ENCODE data around the gene PHF14. TPM values are rescaled to one million over a fixed set of nuclear protein-coding genes. Genes with fewer than 3 reads are reported as not detected.

The PHF14 gene
- total RNA-seq, 1 experiment from 2014 or later: 35.4 TPM

DNA sequence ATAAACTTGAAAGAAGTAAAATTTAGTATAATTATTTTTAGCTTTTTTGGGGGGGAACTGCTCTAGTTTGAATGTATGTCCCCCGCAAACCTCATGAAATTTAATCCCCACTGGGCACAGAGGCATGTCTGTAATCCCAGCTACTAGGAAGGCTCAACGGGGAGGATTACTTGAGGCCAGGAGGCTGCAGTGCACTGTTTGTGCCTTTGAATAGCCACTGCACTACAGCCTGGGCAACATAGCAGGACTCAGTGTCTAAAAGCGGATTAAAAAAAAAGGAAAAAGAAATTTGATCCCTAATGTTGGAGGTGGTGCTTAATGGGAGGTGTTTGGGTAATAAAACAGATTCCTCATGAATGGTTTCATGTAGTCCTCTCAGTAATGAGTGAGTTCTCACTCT lies 43.1 kb upstream of the PHF14 start:
- Histone ChIP-seq H3K4me3 (ENCODE audit: low read length) (no peak overlapping the region), H3K4me2 (ENCODE audit: low read length) (no peak overlapping the region), H3K9me2 (replicated peaks; ENCODE audit: low read length) (no peaks in the 10 kb centered on the region), H3K9ac (ENCODE audit: low read length) (no peak overlapping the region), H3K4me1 (ENCODE audit: insufficient read depth, low read length) (no peaks in the 10 kb centered on the region), H2AFZ (ENCODE audit: low read length) (no peak overlapping the region), H3K9me3 (ENCODE audit: low read length) (no peaks in the 10 kb centered on the region), H3K27me3 (ENCODE audit: low read length) (no peaks in the 10 kb centered on the region), H3K27ac (ENCODE audit: low read length) (no peak overlapping the region), H3K36me3 (ENCODE audit: low read depth, low read length) (peaks cover 31% of the 10 kb centered on the region), H3F3A (ENCODE audit: low read length, unreplicated experiment) (no peaks in the 10 kb centered on the region), H3K79me2 (ENCODE audit: low read length) (peaks cover 5% of the 10 kb centered on the region; the same call in 1 of the 2 replicates), H4K20me1 (ENCODE audit: low read length) (no peaks in the 10 kb centered on the region)
- ATAC-seq: no peak; the same call in 1 of the 2 replicates
- CTCF ChIA-PET: no interaction called here
- no peak for TF ChIP-seq EZH2 (IDR thresholded peaks at IDR 0.05; ENCODE audit: low read length, unreplicated experiment)
- no peak for TF ChIP-seq EZH2phosphoT487 (IDR thresholded peaks at IDR 0.05; ENCODE audit: borderline replicate concordance, low read length)
- TF ChIP-seq, protein P1, sequence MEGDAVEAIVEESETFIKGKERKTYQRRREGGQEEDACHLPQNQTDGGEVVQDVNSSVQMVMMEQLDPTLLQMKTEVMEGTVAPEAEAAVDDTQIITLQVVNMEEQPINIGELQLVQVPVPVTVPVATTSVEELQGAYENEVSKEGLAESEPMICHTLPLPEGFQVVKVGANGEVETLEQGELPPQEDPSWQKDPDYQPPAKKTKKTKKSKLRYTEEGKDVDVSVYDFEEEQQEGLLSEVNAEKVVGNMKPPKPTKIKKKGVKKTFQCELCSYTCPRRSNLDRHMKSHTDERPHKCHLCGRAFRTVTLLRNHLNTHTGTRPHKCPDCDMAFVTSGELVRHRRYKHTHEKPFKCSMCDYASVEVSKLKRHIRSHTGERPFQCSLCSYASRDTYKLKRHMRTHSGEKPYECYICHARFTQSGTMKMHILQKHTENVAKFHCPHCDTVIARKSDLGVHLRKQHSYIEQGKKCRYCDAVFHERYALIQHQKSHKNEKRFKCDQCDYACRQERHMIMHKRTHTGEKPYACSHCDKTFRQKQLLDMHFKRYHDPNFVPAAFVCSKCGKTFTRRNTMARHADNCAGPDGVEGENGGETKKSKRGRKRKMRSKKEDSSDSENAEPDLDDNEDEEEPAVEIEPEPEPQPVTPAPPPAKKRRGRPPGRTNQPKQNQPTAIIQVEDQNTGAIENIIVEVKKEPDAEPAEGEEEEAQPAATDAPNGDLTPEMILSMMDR (conservative IDR thresholded peaks at IDR 0.05; ENCODE audit: low read depth, low read length): no peak
- intact Hi-C loops (cut with micrococcal nuclease): no loop called here
- DNase-seq: no peak
- BruUV-seq (replicated peaks): no TSS peak
- POLR2A ChIA-PET (ENCODE audit: unreplicated experiment): no interaction called here

DNA sequence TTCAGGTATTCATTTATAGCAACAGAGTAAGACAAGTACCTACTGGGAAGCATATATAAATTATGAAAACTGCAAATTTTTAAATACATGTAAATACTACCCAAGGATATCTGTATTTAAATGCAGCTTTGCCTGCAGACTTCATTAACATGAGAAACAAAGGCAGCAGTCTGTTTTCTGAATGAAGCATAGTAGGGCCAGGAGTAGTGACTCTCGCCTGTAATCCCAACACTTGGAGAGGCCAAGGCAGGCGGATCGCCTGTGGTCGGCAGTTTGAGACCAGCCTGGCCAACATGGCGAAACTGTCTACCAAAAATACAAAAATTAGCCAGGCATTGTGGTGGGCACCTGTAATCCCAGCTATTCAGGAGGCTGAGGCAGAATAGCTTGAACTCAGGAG lies 42.5 kb upstream of the PHF14 start:
- Histone ChIP-seq H3K27me3 (ENCODE audit: low read length) (no peaks in the 10 kb centered on the region), H3K4me3 (ENCODE audit: low read length) (no peak overlapping the region), H3K4me2 (ENCODE audit: low read length) (no peak overlapping the region), H3F3A (ENCODE audit: low read length, unreplicated experiment) (no peaks in the 10 kb centered on the region), H3K9ac (ENCODE audit: low read length) (no peak overlapping the region), H3K9me3 (ENCODE audit: low read length) (no peaks in the 10 kb centered on the region), H3K36me3 (ENCODE audit: low read depth, low read length) (peaks cover 37% of the 10 kb centered on the region), H3K9me2 (replicated peaks; ENCODE audit: low read length) (no peaks in the 10 kb centered on the region), H3K79me2 (ENCODE audit: low read length) (peaks cover 10% of the 10 kb centered on the region; the same call in 1 of the 2 replicates), H2AFZ (ENCODE audit: low read length) (no peak overlapping the region), H3K27ac (ENCODE audit: low read length) (no peak overlapping the region), H3K4me1 (ENCODE audit: insufficient read depth, low read length) (no peaks in the 10 kb centered on the region), H4K20me1 (ENCODE audit: low read length) (no peaks in the 10 kb centered on the region)
- TF ChIP-seq EZH2phosphoT487 (IDR thresholded peaks at IDR 0.05; ENCODE audit: borderline replicate concordance, low read length): no peak
- no peak for TF ChIP-seq EZH2 (IDR thresholded peaks at IDR 0.05; ENCODE audit: low read length, unreplicated experiment)
- TF ChIP-seq, protein P1 (conservative IDR thresholded peaks at IDR 0.05; ENCODE audit: low read depth, low read length): no peak
- ChIA-PET POLR2A (ENCODE audit: unreplicated experiment) (no interaction called here), CTCF (no interaction called here)
- BruUV-seq (replicated peaks): no TSS peak
- intact Hi-C loops (cut with micrococcal nuclease): no loop called here
- no peak for DNase-seq
- no peak for ATAC-seq

DNA sequence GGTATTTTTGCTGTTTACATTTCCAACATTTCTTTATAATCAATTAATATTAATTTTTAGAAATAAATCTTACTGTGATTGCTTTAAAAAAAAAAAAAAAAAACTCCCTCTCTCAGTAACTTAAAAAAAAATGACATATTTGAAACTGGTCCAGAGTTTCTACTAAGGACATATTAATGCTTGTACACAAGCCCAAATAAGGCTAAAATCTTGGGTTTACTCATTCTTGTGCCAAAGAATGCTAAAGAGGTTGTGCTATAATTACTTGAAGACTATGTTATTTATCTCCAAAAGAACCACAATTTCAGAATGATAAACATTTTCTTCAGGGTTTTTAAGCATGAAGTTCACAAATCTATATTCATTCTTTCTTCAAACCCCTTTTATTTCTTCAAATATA lies 39.4 kb upstream of the PHF14 start:
- Histone ChIP-seq H3K4me2 (ENCODE audit: low read length) (no peak overlapping the region), H3K36me3 (ENCODE audit: low read depth, low read length) (peaks cover 52% of the 10 kb centered on the region), H3K79me2 (ENCODE audit: low read length) (peaks cover 41% of the 10 kb centered on the region), H3K27ac (ENCODE audit: low read length) (no peak overlapping the region), H3K4me1 (ENCODE audit: insufficient read depth, low read length) (peaks cover 8% of the 10 kb centered on the region), H3K9me2 (replicated peaks; ENCODE audit: low read length) (no peaks in the 10 kb centered on the region), H3K4me3 (ENCODE audit: low read length) (no peak overlapping the region), H3K9me3 (ENCODE audit: low read length) (no peaks in the 10 kb centered on the region), H4K20me1 (ENCODE audit: low read length) (0 out of 2 replicates have a peak, but pooled peaks cover 12% of the 10 kb centered on the region), H2AFZ (ENCODE audit: low read length) (no peak overlapping the region), H3F3A (ENCODE audit: low read length, unreplicated experiment) (no peaks in the 10 kb centered on the region), H3K27me3 (ENCODE audit: low read length) (no peaks in the 10 kb centered on the region), H3K9ac (ENCODE audit: low read length) (no peak overlapping the region)
- CTCF ChIA-PET: no interaction called here
- no TSS peak for BruUV-seq (replicated peaks)
- POLR2A ChIA-PET (ENCODE audit: unreplicated experiment): no interaction called here
- TF ChIP-seq, protein P1 (conservative IDR thresholded peaks at IDR 0.05; ENCODE audit: low read depth, low read length): no peak
- TF ChIP-seq EZH2phosphoT487 (IDR thresholded peaks at IDR 0.05; ENCODE audit: borderline replicate concordance, low read length): no peak
- no peak for TF ChIP-seq EZH2 (IDR thresholded peaks at IDR 0.05; ENCODE audit: low read length, unreplicated experiment)
- ATAC-seq: no peak
- intact Hi-C loops (cut with micrococcal nuclease): no loop called here
- DNase-seq: no peak

Measured in PC-3 (cell line).